Dedifferentiated amniotic fluid mesenchymal stem cell (primary cell): Measurements from ENCODE around the gene MEG3.

Experiments used
- DNase-seq: peaks from one replicate; pipeline ENCODE4 v3.0.0-alpha.2; 2016; ENCODE audit errors: extremely low spot score

Gene MEG3

GRCh38 chr14:100825713-100826331 is at the start of gene MEG3:
Gene MEG3, plus strand, starts transcription at chr14:100826118.
- DNase-seq: peak; percentile 80

GRCh38 chr14:100776681-100777365 is 49.1 kb upstream of the MEG3 start:
- DNase-seq: no peak

GRCh38 chr14:100777366-100777817 is 48.5 kb upstream of the MEG3 start:
- no peak for DNase-seq

- DNase-seq: no peak
Measured at GRCh38 chr14:100777818-100778525, 47.9 kb upstream of the MEG3 start.

- DNase-seq: no peak
Measured at GRCh38 chr14:100778526-100778882, 47.4 kb upstream of the MEG3 start.

GRCh38 chr14:100778951-100779690 is 46.8 kb upstream of the MEG3 start:
- DNase-seq: no peak

- DNase-seq: no peak
Measured at GRCh38 chr14:100779691-100780080, 46.2 kb upstream of the MEG3 start.

GRCh38 chr14:100780246-100780645 is 45.7 kb upstream of the MEG3 start:
- no peak for DNase-seq

- DNase-seq: no peak
Measured at GRCh38 chr14:100780646-100781355, 45.1 kb upstream of the MEG3 start.

GRCh38 chr14:100781952-100782351 is 44.0 kb upstream of the MEG3 start:
- DNase-seq: no peak

GRCh38 chr14:100782516-100783320 is 43.2 kb upstream of the MEG3 start:
- DNase-seq: no peak

- DNase-seq: no peak
Measured at GRCh38 chr14:100783630-100784370, 42.1 kb upstream of the MEG3 start.

GRCh38 chr14:100784523-100785337 is 41.2 kb upstream of the MEG3 start:
- DNase-seq: no peak

GRCh38 chr14:100785338-100785615 is 40.6 kb upstream of the MEG3 start:
- no peak for DNase-seq

- no peak for DNase-seq
Measured at GRCh38 chr14:100785626-100786025, 40.3 kb upstream of the MEG3 start.

GRCh38 chr14:100786131-100786530 is 39.8 kb upstream of the MEG3 start:
- no peak for DNase-seq

- no peak for DNase-seq
Measured at GRCh38 chr14:100786576-100787219, 39.2 kb upstream of the MEG3 start.

- no peak for DNase-seq
Measured at GRCh38 chr14:100787659-100788058, 38.3 kb upstream of the MEG3 start.

- no peak for DNase-seq
Measured at GRCh38 chr14:100788517-100788916, 37.4 kb upstream of the MEG3 start.
